MM.1S (cell line): ENCODE results near the gene CLPTM1L.
"Not testable (repeated sequence)": the region's sequence is repeated elsewhere in the genome, so short reads cannot be mapped to it uniquely, and the experiment has no call there.

Experiments used
- DNase-seq: peaks from one replicate; pipeline ENCODE4 v3.0.0-alpha.2; 2015
- H2AFZ ChIP-seq: fragments of 300-600 bp; sonication (generic); 2 replicates; pipeline ENCODE4 v1.6.0; 2016; ENCODE audit warnings: antibody characterized with exemption, low read length
- H3F3A ChIP-seq: fragments of 300-600 bp; sonication (generic); 2 replicates; pipeline ENCODE4 v1.6.1; 2016; ENCODE audit warnings: mild to moderate bottlenecking, antibody characterized with exemption, low read length, moderate library complexity, mixed read lengths; ENCODE audit not compliant: insufficient read depth
- H3K27ac ChIP-seq: fragments of 300-600 bp; sonication (generic); 2 replicates; pipeline ENCODE4 v1.5.1; 2016; ENCODE audit warnings: mild to moderate bottlenecking, low read length
- H3K27me3 ChIP-seq: fragments of 300-600 bp; sonication (generic); replicated peaks from 2 replicates; pipeline ENCODE4 v1.6.0; 2016; ENCODE audit warnings: low read length; ENCODE audit not compliant: insufficient read depth
- H3K36me3 ChIP-seq: fragments of 300-600 bp; sonication (generic); replicated peaks from 2 replicates; pipeline ENCODE4 v1.6.1; 2016; ENCODE audit warnings: mild to moderate bottlenecking, low read length, mixed read lengths; ENCODE audit not compliant: insufficient read depth
- H3K4me1 ChIP-seq: fragments of 300-600 bp; sonication (generic); 2 replicates; pipeline ENCODE4 v1.6.1; 2016; ENCODE audit warnings: low read length, mixed read lengths
- H3K4me2 ChIP-seq: fragments of 300-600 bp; sonication (generic); 2 replicates; pipeline ENCODE4 v1.6.0; 2016; ENCODE audit warnings: low read depth, low read length
- H3K4me3 ChIP-seq: fragments of 300-600 bp; sonication (generic); 2 replicates; pipeline ENCODE4 v1.5.1; 2016; ENCODE audit warnings: low read length, mixed read lengths
- H3K79me2 ChIP-seq: fragments of 300-600 bp; sonication (generic); 2 replicates; pipeline ENCODE4 v1.6.1; 2016; ENCODE audit warnings: mixed run types, low read length, mixed read lengths
- H3K9ac ChIP-seq: fragments of 300-600 bp; sonication (generic); 2 replicates; pipeline ENCODE4 v1.6.1; 2016; ENCODE audit warnings: low read length, mixed read lengths
- H3K9me2 ChIP-seq: fragments of 300-600 bp; sonication (generic); replicated peaks from 2 replicates; pipeline ENCODE4 v1.6.1; 2016; ENCODE audit warnings: mild to moderate bottlenecking, low read length, mixed read lengths; ENCODE audit not compliant: insufficient read depth
- H3K9me3 ChIP-seq: fragments of 300-600 bp; sonication (generic); replicated peaks from 2 replicates; pipeline ENCODE4 v1.6.1; 2016; ENCODE audit warnings: mild to moderate bottlenecking, low read length, mixed read lengths; ENCODE audit not compliant: insufficient read depth
- H4K20me1 ChIP-seq: fragments of 300-600 bp; sonication (generic); 2 replicates; pipeline ENCODE4 v1.6.1; 2016; ENCODE audit warnings: mild to moderate bottlenecking, low read length, moderate library complexity, mixed read lengths; ENCODE audit not compliant: insufficient read depth
- EZH2 ChIP-seq: fragments of 300-600 bp; sonication (generic); optimal IDR thresholded peaks from 2 replicates; pipeline ENCODE3; 2017; ENCODE audit warnings: low read depth, mild to moderate bottlenecking, antibody characterized with exemption, low read length, mixed read lengths
- EZH2phosphoT487 ChIP-seq: fragments of 300-600 bp; sonication (generic); IDR thresholded peaks from 2 replicates; pipeline ENCODE4 v1.6.1; 2018; ENCODE audit warnings: antibody characterized with exemption, low read length
- TF ChIP-seq, protein P1 (sequence below): fragments of 300-600 bp; sonication (generic); IDR thresholded peaks from 2 replicates; pipeline ENCODE4 v1.5.1; 2016; ENCODE audit warnings: antibody characterized with exemption, low read length, mixed read lengths

The CLPTM1L gene

DNA sequence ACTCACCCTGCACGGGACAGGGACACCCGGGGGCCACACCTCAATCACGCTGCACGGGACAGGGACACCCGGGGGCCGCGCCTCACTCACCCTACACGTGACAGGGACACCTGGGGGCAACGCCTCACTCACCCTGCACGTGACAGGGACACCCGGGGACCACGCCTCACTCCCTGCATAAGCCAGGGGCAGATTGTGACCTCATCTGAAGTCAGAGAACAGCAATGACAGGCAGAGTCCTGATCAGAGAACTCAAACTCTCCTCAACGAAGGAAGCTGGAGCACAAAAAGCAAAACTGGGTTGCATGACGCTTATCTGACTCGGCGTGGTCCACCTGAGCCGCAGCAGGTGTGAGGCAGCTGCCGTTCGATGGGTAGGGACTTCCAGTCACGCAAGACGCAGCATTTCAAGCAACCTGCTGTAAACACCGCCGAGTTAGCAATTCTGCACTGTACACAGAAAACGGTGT is 53.3 kb downstream of the CLPTM1L start:
- Histone ChIP-seq H3K9me2 (no peaks in the 10 kb centered on the region), H3K36me3 (no peaks in the 10 kb centered on the region), H3K79me2 (no peaks in the 10 kb centered on the region; the same call in 1 of the 2 replicates), H4K20me1 (no peaks in the 10 kb centered on the region), H3K27ac (no peak overlapping the region), H3K4me1 (no peaks in the 10 kb centered on the region), H3K9me3 (no peaks in the 10 kb centered on the region), H2AFZ (no peak overlapping the region), H3K9ac (no peak overlapping the region), H3K27me3 (no peaks in the 10 kb centered on the region), H3K4me2 (no peak overlapping the region), H3F3A (0 out of 2 replicates have a peak, but pooled peaks cover 6% of the 10 kb centered on the region), H3K4me3 (no peak overlapping the region)
- DNase-seq = no peak
- TF ChIP-seq EZH2phosphoT487 (no peak), EZH2 (no peak)
- TF ChIP-seq, protein P1, sequence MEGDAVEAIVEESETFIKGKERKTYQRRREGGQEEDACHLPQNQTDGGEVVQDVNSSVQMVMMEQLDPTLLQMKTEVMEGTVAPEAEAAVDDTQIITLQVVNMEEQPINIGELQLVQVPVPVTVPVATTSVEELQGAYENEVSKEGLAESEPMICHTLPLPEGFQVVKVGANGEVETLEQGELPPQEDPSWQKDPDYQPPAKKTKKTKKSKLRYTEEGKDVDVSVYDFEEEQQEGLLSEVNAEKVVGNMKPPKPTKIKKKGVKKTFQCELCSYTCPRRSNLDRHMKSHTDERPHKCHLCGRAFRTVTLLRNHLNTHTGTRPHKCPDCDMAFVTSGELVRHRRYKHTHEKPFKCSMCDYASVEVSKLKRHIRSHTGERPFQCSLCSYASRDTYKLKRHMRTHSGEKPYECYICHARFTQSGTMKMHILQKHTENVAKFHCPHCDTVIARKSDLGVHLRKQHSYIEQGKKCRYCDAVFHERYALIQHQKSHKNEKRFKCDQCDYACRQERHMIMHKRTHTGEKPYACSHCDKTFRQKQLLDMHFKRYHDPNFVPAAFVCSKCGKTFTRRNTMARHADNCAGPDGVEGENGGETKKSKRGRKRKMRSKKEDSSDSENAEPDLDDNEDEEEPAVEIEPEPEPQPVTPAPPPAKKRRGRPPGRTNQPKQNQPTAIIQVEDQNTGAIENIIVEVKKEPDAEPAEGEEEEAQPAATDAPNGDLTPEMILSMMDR = no peak

GRCh38 chr5:1290956-1291355 is 53.9 kb downstream of the CLPTM1L start:
- H3K27ac ChIP-seq, H3K4me1 ChIP-seq, DNase-seq, H3K9me3 ChIP-seq, H3K4me2 ChIP-seq, H4K20me1 ChIP-seq, H3F3A ChIP-seq, H3K4me3 ChIP-seq, H2AFZ ChIP-seq, H3K36me3 ChIP-seq, H3K79me2 ChIP-seq, H3K9me2 ChIP-seq, H3K27me3 ChIP-seq, H3K9ac ChIP-seq: not testable (repeated sequence)

GRCh38 chr5:1289559-1289958 is 55.3 kb downstream of the CLPTM1L start:
- H3K36me3 ChIP-seq, H3K79me2 ChIP-seq, H2AFZ ChIP-seq, H3K9me2 ChIP-seq, H3K27ac ChIP-seq, H3K9ac ChIP-seq, H3F3A ChIP-seq, H3K4me3 ChIP-seq, H3K9me3 ChIP-seq, H4K20me1 ChIP-seq, H3K4me1 ChIP-seq, H3K4me2 ChIP-seq, DNase-seq, H3K27me3 ChIP-seq: not testable (repeated sequence)

GRCh38 chr5:1288439-1289335 is 56.2 kb downstream of the CLPTM1L start:
- Histone ChIP-seq H3K36me3 (no peaks in the 10 kb centered on the region), H3K27ac (no peak overlapping the region)

More at GRCh38 chr5:1288439-1289335, 56.2 kb downstream of the CLPTM1L start:
- no peak overlapping the region for H2AFZ ChIP-seq
- no peaks in the 10 kb centered on the region for H3K9me3 ChIP-seq
- no peaks in the 10 kb centered on the region for H3K4me1 ChIP-seq
- TF ChIP-seq, protein P1 = no peak
- H3K79me2 ChIP-seq = no peaks in the 10 kb centered on the region; the same call in 1 of the 2 replicates
- H4K20me1 ChIP-seq = no peaks in the 10 kb centered on the region
- H3F3A ChIP-seq = no peaks in the 10 kb centered on the region
- no peak overlapping the region for H3K9ac ChIP-seq
- no peak overlapping the region for H3K4me3 ChIP-seq
- H3K27me3 ChIP-seq = no peaks in the 10 kb centered on the region
- DNase-seq = no peak
- H3K4me2 ChIP-seq = no peak overlapping the region
- H3K9me2 ChIP-seq = no peaks in the 10 kb centered on the region
